LNCaP clone FGC (cell line): ENCODE results near the gene CRELD1.
"Not testable (repeated sequence)": the region's sequence is repeated elsewhere in the genome, so short reads cannot be mapped to it uniquely, and the experiment has no call there.

Source experiments
- DNase-seq: peaks from one replicate; pipeline ENCODE4 v3.0.0-alpha.2; 2011; ENCODE audit warnings: low read depth
- H3K4me3 ChIP-seq: 2 replicates; pipeline ENCODE4 v1.5.1; 2011; ENCODE audit warnings: mild to moderate bottlenecking, low read depth, low read length, control low read depth
- TF ChIP-seq, protein P1 (sequence below): IDR thresholded peaks from 2 replicates; pipeline ENCODE4 v1.5.1; 2012; ENCODE audit warnings: mild to moderate bottlenecking; ENCODE audit not compliant: control insufficient read depth, insufficient read depth; ENCODE audit errors: extremely low read depth

Gene CRELD1

DNA sequence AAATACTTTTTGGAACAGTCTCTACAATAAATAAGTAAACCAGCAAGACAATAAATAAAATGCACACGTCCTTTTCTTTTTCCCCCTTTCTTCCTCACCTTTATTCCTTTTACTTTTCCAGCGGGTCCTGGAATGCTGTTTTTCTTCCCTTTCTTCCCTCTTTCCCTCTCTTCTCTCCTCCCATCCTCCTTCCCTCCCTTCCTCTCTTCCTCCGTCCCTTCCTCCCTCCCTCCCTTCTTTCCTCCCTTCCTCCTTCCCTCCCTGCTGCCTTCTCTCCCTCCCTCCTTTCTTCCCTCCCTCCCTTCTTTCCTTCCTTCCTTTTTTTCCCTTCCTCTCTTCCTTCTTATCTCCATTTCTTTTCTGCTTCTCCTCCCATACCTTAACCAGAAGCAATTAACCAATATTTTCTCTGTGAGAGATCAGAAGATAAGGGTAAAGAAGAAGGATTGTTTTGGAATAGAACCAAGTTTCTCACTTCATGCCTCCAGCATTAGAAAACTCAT, 34.3 kb upstream of the CRELD1 start:
- TF ChIP-seq, protein P1, sequence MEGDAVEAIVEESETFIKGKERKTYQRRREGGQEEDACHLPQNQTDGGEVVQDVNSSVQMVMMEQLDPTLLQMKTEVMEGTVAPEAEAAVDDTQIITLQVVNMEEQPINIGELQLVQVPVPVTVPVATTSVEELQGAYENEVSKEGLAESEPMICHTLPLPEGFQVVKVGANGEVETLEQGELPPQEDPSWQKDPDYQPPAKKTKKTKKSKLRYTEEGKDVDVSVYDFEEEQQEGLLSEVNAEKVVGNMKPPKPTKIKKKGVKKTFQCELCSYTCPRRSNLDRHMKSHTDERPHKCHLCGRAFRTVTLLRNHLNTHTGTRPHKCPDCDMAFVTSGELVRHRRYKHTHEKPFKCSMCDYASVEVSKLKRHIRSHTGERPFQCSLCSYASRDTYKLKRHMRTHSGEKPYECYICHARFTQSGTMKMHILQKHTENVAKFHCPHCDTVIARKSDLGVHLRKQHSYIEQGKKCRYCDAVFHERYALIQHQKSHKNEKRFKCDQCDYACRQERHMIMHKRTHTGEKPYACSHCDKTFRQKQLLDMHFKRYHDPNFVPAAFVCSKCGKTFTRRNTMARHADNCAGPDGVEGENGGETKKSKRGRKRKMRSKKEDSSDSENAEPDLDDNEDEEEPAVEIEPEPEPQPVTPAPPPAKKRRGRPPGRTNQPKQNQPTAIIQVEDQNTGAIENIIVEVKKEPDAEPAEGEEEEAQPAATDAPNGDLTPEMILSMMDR: no peak
- no peak overlapping the region for H3K4me3 ChIP-seq
- no peak for DNase-seq

DNA sequence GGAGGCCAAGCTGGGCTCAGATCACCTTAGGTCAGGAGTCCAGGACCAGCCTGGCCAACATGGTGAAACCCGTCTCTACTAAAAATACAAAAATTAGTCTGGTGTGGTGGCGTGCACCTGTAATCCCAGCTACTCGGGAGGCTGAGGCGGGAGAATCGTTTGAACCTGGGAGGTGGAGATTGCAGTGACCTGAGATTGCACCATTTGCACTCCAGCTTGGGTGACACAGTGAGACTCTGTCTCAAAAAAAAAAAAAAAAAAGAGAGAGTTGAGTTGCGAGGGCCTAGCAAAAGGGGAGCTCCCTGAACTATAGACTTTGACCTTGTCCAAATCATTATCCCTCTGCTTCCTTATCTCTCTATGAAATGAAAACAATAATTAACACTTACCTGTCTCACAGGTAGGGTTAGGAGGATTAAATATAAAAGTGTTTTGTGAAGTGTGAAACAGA, 32.6 kb upstream of the CRELD1 start:
- DNase-seq, H3K4me3 ChIP-seq: not testable (repeated sequence)

DNA sequence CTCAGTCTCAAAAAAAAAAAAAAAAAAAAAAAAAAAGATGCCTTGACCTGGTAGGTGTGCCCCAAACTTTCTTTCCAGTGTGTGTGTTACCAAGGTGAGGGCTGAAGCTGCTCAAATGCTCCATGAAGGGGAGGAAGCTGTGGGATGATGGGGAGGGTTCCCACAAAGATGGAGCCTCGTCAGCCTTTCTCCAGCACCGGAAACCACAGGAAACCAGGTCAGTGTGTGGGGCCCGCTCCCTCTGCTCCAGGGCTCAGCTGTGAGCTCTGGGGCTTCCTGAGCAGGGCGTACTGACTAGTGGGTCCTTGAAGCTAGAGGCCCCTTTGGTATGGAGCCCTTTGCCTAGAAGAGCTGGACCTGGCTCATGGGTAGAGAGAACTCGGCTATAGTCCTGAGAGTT, 31.7 kb upstream of the CRELD1 start:
- TF ChIP-seq, protein P1: no peak
- H3K4me3 ChIP-seq: no peak overlapping the region
- no peak for DNase-seq

DNA sequence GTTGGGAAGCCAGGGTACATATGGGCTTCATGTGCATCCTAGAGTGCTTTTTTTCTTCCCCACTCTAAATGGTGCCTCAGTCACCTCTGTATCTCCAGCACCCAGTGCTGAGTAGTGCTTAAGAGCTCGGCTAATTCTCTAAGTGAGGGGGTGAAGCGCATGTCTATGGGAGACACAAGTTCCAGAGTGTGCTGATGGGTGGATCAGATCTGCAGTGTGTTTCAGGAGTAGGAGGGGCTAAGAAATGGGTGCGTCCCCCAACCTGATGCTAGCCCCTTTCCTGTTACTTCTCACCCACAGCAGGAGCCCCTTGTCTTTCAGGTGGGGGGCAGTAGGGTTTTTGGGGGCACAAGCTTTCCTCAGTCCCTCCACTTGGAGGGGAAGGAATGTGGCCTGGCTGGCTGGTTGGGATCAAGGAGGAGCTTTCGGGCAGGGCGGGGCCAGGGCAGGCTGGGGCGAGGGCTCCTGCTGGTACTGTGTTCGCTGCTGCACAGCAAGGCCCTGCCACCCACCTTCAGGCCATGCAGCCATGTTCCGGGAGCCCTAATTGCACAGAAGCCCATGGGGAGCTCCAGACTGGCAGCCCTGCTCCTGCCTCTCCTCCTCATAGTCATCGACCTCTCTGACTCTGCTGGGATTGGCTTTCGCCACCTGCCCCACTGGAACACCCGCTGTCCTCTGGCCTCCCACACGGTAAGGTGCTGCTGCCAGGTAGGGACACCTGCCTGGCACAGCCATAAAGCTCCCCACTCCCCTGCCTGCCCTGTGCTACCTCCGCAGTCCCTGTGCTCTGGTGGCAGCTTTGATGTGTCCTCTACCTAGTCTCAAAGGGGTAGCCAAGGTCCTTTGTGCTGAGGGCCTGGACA, 31.0 kb upstream of the CRELD1 start, which contains the start of gene IL17RE:
Gene IL17RE (plus strand): TSS at position 477 of the 866 bp plus-strand sequence. CDS start 85 bp downstream, at position 562.
- H3K4me3 ChIP-seq: no peak within 1 kb of the TSS
- DNase-seq: no peak
- TF ChIP-seq, protein P1: no peak

DNA sequence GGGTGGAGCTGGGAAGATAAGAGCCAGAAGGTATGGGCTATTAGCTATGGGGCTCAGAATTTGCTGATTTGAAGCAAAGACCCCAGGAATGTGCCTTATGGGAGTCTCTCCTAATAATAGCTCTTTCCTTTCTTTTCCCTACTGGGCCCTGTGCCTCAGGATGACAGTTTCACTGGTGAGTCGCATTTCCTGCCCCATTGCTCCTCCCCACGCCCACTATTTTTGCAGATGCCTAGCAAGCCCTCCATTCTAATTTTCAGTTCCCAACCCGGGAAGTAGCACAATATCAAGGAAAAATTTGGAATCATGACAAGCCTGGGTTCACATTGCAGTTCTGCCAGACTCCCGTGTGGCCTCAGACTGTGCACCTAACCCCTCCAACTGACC, 30.4 kb upstream of the CRELD1 start:
- no peak for DNase-seq
- no peak overlapping the region for H3K4me3 ChIP-seq
- TF ChIP-seq, protein P1: no peak

DNA sequence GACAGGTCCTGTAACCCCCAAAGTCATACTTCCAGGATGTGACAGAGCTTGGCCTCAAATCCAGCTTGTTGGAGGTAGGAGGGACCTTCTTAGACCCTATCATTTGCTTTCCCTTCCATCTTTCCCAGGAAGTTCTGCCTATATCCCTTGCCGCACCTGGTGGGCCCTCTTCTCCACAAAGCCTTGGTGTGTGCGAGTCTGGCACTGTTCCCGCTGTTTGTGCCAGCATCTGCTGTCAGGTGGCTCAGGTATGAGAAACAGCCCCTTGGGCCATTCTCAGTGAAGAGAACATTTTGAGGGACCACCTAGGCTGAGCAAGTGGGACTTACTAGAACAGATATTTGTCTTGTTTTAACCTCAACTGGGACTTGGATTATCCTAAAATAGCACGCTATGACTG, 29.7 kb upstream of the CRELD1 start:
- no peak for DNase-seq
- no peak overlapping the region for H3K4me3 ChIP-seq
- TF ChIP-seq, protein P1: no peak

DNA sequence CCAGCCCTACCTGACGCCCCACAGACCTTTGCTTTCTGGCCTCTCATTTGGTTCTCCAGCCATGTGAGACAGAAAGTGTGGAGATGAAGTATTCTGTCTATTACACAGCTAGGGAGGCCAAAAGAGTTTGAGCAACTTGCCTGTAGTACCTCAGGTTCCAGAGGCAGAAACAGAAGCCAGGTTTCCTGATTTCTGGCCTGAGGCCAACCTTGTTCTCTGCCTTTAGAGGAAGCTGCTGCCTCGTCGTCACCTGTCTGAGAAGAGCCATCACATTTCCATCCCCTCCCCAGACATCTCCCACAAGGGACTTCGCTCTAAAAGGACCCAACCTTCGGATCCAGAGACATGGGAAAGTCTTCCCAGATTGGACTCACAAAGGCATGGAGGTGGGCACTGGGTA, 27.2 kb upstream of the CRELD1 start:
- TF ChIP-seq, protein P1: no peak
- no peak overlapping the region for H3K4me3 ChIP-seq
- DNase-seq: no peak
